ENCODE results near the gene MITF.
A peak's percentile ranks its signal among the peaks of the same experiment; 100 is the strongest.

The MITF gene

DNA sequence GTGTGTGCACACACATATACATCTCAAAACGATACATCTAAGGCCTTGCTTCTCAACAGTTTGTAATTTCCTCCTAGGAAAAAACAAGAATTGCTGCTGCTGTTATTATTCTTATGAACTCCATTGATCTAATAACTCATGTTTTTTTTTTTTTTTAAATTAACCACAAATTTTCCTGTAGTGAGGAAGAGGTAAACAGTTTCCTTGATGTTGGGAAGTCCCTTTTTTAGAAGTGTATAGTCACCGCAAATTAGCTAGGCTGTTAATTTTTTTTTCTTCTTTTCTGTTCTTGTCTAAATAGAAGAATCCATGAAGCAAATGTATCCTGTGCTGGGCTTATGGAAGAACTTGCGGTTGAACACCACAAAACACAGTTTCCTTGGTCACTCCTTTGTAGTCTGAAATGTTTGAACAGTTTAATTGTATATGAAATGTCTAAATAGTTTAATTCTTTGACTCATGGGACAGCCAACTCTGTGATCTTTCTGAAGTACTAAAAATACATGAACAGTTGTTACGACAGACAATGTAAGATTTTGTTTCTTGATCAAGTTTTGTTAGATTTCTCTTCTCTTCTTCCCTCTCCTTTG lies 64.5 kb downstream of the MITF start:
- H3K4me3 Mint-ChIP-seq = no peak overlapping the region
- no peaks in the 10 kb centered on the region for H3K9me3 Mint-ChIP-seq
- intact Hi-C loops (cut with micrococcal nuclease) = no loop called here
- peak overlapping the region; percentile 35 for H3K27ac Mint-ChIP-seq
- peaks cover 7% of the 10 kb centered on the region for H3K36me3 Mint-ChIP-seq (ENCODE audit: low read depth)
- no peaks in the 10 kb centered on the region for H3K27me3 Mint-ChIP-seq
- peaks cover 28% of the 10 kb centered on the region for H3K4me1 Mint-ChIP-seq (ENCODE audit: low read depth)

DNA sequence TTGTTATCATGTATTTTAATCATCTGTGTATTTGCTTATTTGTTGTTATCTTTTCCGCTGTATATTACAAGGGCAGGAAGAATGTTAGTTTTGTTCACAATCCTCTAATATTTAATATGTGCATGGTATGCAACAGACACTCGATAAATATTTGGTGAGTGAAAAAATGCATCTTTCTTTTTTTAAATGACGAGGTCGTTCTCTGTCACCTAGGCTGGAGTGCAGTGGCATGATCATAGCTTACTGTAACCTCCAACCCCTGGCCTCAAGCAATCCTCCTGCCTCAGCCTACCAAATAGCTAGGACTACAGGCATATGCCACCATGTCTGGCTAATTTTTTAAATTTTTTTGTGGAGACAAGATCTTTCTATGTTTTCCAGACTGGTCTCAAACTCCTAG lies 66.2 kb downstream of the MITF start:
- intact Hi-C loops (cut with micrococcal nuclease) = no loop called here
- Mint-ChIP-seq H3K27me3 (no peaks in the 10 kb centered on the region), H3K4me1 (ENCODE audit: low read depth) (peaks cover 21% of the 10 kb centered on the region), H3K27ac (no peak overlapping the region), H3K4me3 (no peak overlapping the region), H3K9me3 (no peaks in the 10 kb centered on the region), H3K36me3 (ENCODE audit: low read depth) (peaks cover 7% of the 10 kb centered on the region)

DNA sequence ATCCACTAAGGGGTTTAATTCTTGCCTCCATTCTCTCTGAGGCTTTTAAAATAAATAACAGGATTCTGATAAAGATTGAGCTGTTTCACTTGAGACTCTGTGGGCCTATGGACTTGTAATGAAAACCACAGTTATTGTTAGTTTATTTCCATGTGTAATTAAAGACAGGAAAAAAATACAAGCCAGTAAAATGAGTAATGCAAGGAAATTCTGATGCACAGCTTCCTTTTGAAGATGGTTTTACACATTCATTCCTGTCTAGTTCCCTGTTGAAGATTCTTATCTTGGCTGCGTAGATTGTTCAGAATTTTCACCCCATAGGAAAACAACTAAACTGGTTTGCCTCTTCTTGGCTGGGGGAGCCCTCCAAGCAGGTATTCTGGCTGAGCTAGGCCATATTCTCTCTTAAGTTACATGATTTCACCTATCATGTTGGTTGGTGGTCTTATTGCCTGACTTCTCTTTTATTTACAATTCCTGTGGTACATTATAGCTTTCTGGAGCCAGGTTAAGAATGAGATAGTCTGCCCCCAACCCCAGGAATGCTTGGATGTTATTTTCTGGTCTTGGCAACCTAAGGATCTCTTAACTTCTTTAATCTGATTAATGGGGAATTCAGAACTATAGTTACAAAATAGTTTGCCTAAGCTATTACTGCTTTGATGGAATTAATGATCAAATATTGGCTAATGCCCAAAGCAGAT lies 67.6 kb downstream of the MITF start:
- H3K4me1 Mint-ChIP-seq (ENCODE audit: low read depth) = peaks cover 30% of the 10 kb centered on the region
- intact Hi-C loops (cut with micrococcal nuclease) = no loop called here
- H3K36me3 Mint-ChIP-seq (ENCODE audit: low read depth) = peaks cover 7% of the 10 kb centered on the region
- H3K9me3 Mint-ChIP-seq = no peaks in the 10 kb centered on the region
- no peak overlapping the region for H3K4me3 Mint-ChIP-seq
- H3K27me3 Mint-ChIP-seq = no peaks in the 10 kb centered on the region
- H3K27ac Mint-ChIP-seq = no peak overlapping the region

GRCh38 chr3:69807674-69808073 lies 68.4 kb downstream of the MITF start:
- Mint-ChIP-seq H3K27me3 (no peaks in the 10 kb centered on the region), H3K9me3 (no peaks in the 10 kb centered on the region), H3K4me3 (no peak overlapping the region), H3K27ac (no peak overlapping the region), H3K36me3 (ENCODE audit: low read depth) (peaks cover 7% of the 10 kb centered on the region), H3K4me1 (ENCODE audit: low read depth) (peaks cover 30% of the 10 kb centered on the region)
- intact Hi-C loops (cut with micrococcal nuclease) = no loop called here

DNA sequence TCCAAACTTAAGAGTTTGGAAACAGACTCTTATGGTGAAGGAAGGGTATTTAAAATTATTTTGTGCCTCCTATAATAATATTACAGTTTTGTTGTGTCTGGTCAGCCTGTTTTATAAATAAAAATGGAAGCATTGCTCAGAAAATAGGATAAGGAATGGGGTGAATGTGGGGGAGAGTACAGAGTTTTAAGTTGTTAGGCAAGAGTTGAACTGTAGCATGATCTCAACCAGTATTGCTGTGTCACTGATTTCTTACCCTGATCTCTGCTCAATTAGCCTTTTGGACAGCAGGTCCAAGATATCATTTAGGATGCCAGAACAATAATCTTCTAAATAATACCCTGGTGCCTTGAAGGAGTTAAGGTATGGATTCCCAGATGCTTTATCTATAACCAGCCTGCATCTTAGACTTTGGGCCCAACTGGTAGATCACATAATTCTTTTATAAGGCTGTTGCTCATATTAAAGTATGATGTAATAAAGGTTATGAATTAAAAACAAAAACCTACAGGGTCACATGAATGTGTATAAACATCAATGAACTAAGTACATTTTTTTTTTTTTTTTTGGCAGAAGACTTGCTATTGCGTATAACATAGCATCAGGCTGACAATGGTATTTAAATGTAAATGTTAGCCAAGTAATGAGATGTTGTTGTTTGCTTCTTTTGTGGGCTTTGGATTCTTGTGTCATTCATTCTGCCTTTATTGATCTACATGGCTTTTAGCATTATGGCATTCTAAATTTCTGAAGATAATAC lies 70.0 kb downstream of the MITF start:
- Mint-ChIP-seq H3K9me3 (no peaks in the 10 kb centered on the region), H3K27ac (no peak overlapping the region), H3K4me1 (ENCODE audit: low read depth) (peaks cover 26% of the 10 kb centered on the region), H3K4me3 (no peak overlapping the region), H3K36me3 (ENCODE audit: low read depth) (peaks cover 3% of the 10 kb centered on the region), H3K27me3 (no peaks in the 10 kb centered on the region)
- intact Hi-C loops (cut with micrococcal nuclease) = no loop called here

DNA sequence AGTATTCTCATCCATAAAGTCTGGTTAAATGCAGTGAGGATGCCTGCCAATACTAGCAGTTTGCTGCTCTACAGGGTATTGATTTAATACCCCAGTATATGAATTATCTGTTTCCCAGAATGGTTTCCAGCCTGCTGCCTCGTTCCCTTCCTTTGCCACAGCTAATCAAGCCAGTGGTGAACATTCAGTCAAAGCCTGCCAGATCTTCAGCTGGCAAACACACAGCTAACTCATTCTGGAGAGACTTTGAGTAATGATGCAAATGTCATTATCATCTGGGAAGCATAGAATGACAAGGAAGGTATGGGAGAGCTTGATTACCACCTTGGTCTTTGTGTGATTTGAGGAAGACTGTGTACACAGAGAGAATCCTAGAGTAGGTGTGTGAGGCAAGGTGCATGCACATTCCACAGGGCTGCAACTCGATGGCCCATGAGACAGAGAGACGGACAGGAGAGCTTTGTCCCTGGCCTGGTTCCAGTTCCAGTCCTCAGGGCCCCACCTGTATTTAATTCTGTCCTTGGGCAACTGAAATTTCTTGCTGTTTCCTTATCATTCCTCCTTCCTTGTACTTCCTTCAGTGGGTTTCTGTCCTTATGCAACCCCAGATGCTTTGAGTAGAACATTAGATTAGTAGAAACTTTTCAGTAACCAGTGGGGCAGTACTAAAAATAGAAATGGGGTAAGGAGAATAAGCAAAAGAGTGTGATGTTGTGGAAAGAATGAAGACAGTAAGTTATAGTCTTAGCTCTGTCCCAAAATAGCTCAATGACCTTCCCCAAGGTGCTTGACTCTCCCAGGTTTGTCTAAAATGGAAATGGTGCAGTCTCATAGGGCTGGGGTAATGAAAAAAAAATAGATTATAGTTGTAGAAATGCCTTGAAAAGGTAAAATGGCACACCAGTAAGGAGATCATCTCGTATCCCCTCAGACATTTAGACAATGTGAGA lies 72.5 kb downstream of the MITF start:
- Mint-ChIP-seq H3K9me3 (no peaks in the 10 kb centered on the region), H3K36me3 (ENCODE audit: low read depth) (no peaks in the 10 kb centered on the region), H3K27me3 (no peaks in the 10 kb centered on the region), H3K4me1 (ENCODE audit: low read depth) (peaks cover 33% of the 10 kb centered on the region), H3K27ac (no peak overlapping the region), H3K4me3 (no peak overlapping the region)
- intact Hi-C loops (cut with micrococcal nuclease) = no loop called here

GRCh38 chr3:69815970-69816369 lies 76.7 kb downstream of the MITF start:
- no peaks in the 10 kb centered on the region for H3K9me3 Mint-ChIP-seq
- intact Hi-C loops (cut with micrococcal nuclease) = no loop called here
- H3K27me3 Mint-ChIP-seq = no peaks in the 10 kb centered on the region
- peaks cover 50% of the 10 kb centered on the region for H3K4me1 Mint-ChIP-seq (ENCODE audit: low read depth)
- H3K27ac Mint-ChIP-seq = no peak overlapping the region
- H3K4me3 Mint-ChIP-seq = no peak overlapping the region
- no peaks in the 10 kb centered on the region for H3K36me3 Mint-ChIP-seq (ENCODE audit: low read depth)

- Mint-ChIP-seq H3K9me3 (no peaks in the 10 kb centered on the region), H3K4me1 (ENCODE audit: low read depth) (peaks cover 57% of the 10 kb centered on the region), H3K27me3 (no peaks in the 10 kb centered on the region), H3K36me3 (ENCODE audit: low read depth) (no peaks in the 10 kb centered on the region), H3K4me3 (no peak overlapping the region), H3K27ac (no peak overlapping the region)
- intact Hi-C loops (cut with micrococcal nuclease) = no loop called here
Observed at GRCh38 chr3:69817988-69818387, 78.7 kb downstream of the MITF start.

DNA sequence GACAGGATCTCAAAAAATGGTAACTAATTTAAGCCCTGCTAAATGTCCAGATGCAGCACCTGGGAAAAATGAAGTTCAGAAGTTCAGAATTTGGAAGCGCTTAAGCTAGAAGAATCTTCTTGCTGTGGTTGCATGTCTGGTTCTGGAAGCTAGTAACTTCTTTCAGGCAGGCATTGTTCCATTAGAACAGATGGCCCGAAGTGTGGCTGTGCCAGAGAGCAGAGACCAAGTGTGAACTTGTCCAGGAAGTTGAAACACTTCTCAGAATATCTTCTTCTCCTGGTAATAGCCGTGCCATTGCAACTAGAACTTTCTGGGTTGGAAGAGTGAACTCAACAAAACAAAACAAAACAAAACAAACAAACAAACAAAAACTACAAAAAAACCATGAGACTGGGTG lies 80.0 kb downstream of the MITF start:
- Mint-ChIP-seq H3K9me3 (no peaks in the 10 kb centered on the region), H3K36me3 (ENCODE audit: low read depth) (no peaks in the 10 kb centered on the region), H3K4me1 (ENCODE audit: low read depth) (peaks cover 68% of the 10 kb centered on the region), H3K27me3 (no peaks in the 10 kb centered on the region), H3K27ac (peak overlapping the region; percentile 80), H3K4me3 (no peak overlapping the region)
- intact Hi-C loops (cut with micrococcal nuclease) = no loop called here

DNA sequence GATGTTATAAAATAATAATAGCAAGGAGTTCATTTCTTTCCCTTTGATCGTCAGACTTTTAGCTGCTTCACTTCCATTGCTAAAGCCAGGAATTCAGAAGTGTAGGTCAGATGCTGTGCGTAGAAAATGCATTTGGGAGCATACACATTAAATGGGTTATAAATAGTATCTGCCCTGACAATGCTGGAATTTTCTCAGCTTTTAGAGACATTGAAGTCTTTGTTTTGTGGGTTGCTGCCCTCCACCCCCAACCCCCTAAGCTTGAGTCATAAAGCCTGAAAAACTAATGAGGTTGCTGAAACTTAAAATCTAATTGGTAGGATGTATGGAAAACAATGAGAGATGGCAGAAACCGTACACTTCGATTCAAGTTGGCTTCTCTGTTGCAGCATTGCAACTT lies 81.9 kb downstream of the MITF start:
- intact Hi-C loops (cut with micrococcal nuclease) = no loop called here
- Mint-ChIP-seq H3K27ac (no peak overlapping the region), H3K27me3 (no peaks in the 10 kb centered on the region), H3K36me3 (ENCODE audit: low read depth) (no peaks in the 10 kb centered on the region), H3K9me3 (no peaks in the 10 kb centered on the region), H3K4me1 (ENCODE audit: low read depth) (peaks cover 76% of the 10 kb centered on the region), H3K4me3 (no peak overlapping the region)

- H3K27ac Mint-ChIP-seq = no peak overlapping the region
- peaks cover 75% of the 10 kb centered on the region for H3K4me1 Mint-ChIP-seq (ENCODE audit: low read depth)
- H3K4me3 Mint-ChIP-seq = no peak overlapping the region
- H3K27me3 Mint-ChIP-seq = no peaks in the 10 kb centered on the region
- peaks cover 6% of the 10 kb centered on the region for H3K36me3 Mint-ChIP-seq (ENCODE audit: low read depth)
- intact Hi-C loops (cut with micrococcal nuclease) = no loop called here
- no peaks in the 10 kb centered on the region for H3K9me3 Mint-ChIP-seq
Observed at GRCh38 chr3:69823743-69824142, 84.5 kb downstream of the MITF start.

DNA sequence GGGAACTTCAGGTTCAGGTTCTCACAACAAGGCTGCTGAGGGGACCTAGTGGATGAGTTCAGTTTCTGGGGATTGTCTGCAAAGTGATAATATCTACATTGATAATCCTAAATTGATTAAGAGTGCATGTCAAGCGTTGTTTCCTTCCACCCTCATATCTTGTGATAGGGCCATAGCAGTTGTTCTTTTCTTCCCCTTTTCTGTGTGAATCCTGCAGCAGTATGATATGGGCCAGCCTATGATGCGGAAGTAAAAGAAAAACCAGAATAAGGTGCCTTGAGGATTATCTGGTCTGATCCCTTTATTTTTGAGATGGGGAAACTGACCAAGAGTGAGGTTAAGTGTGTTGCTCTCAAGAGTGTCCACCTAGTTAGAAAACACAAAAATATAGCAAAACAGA lies 86.2 kb downstream of the MITF start:
- Mint-ChIP-seq H3K9me3 (no peaks in the 10 kb centered on the region), H3K27ac (peak overlapping the region; percentile 53), H3K4me1 (ENCODE audit: low read depth) (peaks cover 70% of the 10 kb centered on the region), H3K4me3 (no peak overlapping the region), H3K27me3 (no peaks in the 10 kb centered on the region), H3K36me3 (ENCODE audit: low read depth) (peaks cover 6% of the 10 kb centered on the region)
- intact Hi-C loops (cut with micrococcal nuclease) = no loop called here

GRCh38 chr3:69827127-69827526 lies 87.9 kb downstream of the MITF start:
- H3K4me1 Mint-ChIP-seq (ENCODE audit: low read depth) = peaks cover 65% of the 10 kb centered on the region
- intact Hi-C loops (cut with micrococcal nuclease) = no loop called here
- H3K36me3 Mint-ChIP-seq (ENCODE audit: low read depth) = peaks cover 6% of the 10 kb centered on the region
- H3K9me3 Mint-ChIP-seq = no peaks in the 10 kb centered on the region
- H3K27ac Mint-ChIP-seq = no peak overlapping the region
- H3K27me3 Mint-ChIP-seq = no peaks in the 10 kb centered on the region
- no peak overlapping the region for H3K4me3 Mint-ChIP-seq

DNA sequence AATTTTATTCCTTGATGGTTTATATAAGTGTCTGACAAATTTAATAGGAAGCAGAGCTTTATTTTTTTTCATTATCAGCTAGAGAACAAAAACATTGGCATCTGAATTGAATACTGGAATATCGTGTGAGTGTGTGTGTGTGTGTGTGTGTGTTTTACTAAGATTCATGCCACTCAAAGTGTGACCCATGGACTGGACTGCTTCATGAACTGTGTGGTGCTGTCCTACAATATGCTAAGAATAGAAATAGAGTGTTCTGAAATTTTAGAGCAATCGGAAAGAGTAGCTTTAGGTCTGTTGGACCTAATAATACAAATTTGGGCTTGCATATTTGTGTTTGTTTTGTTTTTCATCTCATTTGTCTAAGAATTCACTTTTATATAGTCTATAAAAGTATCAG lies 89.6 kb downstream of the MITF start:
- H3K36me3 Mint-ChIP-seq (ENCODE audit: low read depth) = peaks cover 6% of the 10 kb centered on the region
- intact Hi-C loops (cut with micrococcal nuclease) = no loop called here
- peaks cover 56% of the 10 kb centered on the region for H3K4me1 Mint-ChIP-seq (ENCODE audit: low read depth)
- H3K9me3 Mint-ChIP-seq = no peaks in the 10 kb centered on the region
- no peak overlapping the region for H3K27ac Mint-ChIP-seq
- no peaks in the 10 kb centered on the region for H3K27me3 Mint-ChIP-seq
- H3K4me3 Mint-ChIP-seq = no peak overlapping the region

All from dendritic cell treated with granulocyte-macrophage colony-stimulating factor and Interleukin-4, amounts not matched to agents 40 ng/mL and 50 ng/mL, for 4 days (primary cell).